Measurements from ENCODE around the gene MRPS23.

GRCh38 chr17:57874058-57874419 lies 24.2 kb upstream of the MRPS23 start:
- TF ChIP-seq, protein P1, sequence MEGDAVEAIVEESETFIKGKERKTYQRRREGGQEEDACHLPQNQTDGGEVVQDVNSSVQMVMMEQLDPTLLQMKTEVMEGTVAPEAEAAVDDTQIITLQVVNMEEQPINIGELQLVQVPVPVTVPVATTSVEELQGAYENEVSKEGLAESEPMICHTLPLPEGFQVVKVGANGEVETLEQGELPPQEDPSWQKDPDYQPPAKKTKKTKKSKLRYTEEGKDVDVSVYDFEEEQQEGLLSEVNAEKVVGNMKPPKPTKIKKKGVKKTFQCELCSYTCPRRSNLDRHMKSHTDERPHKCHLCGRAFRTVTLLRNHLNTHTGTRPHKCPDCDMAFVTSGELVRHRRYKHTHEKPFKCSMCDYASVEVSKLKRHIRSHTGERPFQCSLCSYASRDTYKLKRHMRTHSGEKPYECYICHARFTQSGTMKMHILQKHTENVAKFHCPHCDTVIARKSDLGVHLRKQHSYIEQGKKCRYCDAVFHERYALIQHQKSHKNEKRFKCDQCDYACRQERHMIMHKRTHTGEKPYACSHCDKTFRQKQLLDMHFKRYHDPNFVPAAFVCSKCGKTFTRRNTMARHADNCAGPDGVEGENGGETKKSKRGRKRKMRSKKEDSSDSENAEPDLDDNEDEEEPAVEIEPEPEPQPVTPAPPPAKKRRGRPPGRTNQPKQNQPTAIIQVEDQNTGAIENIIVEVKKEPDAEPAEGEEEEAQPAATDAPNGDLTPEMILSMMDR (conservative IDR thresholded peaks at IDR 0.05; ENCODE audit: low read depth, low read length): no peak
- TF ChIP-seq RFX5 (IDR thresholded peaks at IDR 0.05; ENCODE audit: low read depth, low read length) (no peak), USF2 (IDR thresholded peaks at IDR 0.05; ENCODE audit: low read depth, low read length) (no peak), RCOR1 (IDR thresholded peaks at IDR 0.05; ENCODE audit: insufficient replicate concordance, low read length) (no peak), MXI1 (IDR thresholded peaks at IDR 0.05; ENCODE audit: borderline replicate concordance, low read depth, low read length) (no peak), POLR2A (IDR thresholded peaks at IDR 0.05; ENCODE audit: low read depth, low read length) (no peak), CHD1 (IDR thresholded peaks at IDR 0.05; ENCODE audit: low read depth, low read length) (no peak), CEBPB (IDR thresholded peaks at IDR 0.05; ENCODE audit: low read depth, low read length) (no peak)

All from IMR-90 (cell line).